ENCODE data around the gene ADA. TPM values are rescaled to one million over a fixed set of nuclear protein-coding genes. Genes with fewer than 3 reads are reported as not detected.

The ADA gene
- polyA plus RNA-seq, 1 of the 3 experiments (the other 2 are of a cell fraction): 25.7 TPM

- Histone ChIP-seq H4K20me1 (ENCODE audit: insufficient read depth) (no peaks in the 10 kb centered on the region), H3K9me3 (no peaks in the 10 kb centered on the region), H3K27ac (ENCODE audit: low read depth in 2 of 2, low read length in 1 of 2) (no peak overlapping the region), H2AFZ (ENCODE audit: low read depth) (no peak overlapping the region), H3K9ac (no peak overlapping the region), H3K4me3 (ENCODE audit: low read depth in 2 of 2, low read length in 1 of 2) (no peak overlapping the region), H3K9me2 (no peaks in the 10 kb centered on the region), H3K27me3 (ENCODE audit: insufficient read depth) (no peaks in the 10 kb centered on the region; the same call in 1 of the 2 replicates), H3K36me3 (replicated peaks in 1 of 2; ENCODE audit: control insufficient read depth in 1 of 2, insufficient read depth in 2 of 2, low read length in 1 of 2) (no peaks in the 10 kb centered on the region), H3K4me1 (ENCODE audit: control insufficient read depth in 1 of 2, insufficient read depth in 2 of 2, low read depth in 1 of 2, low read length in 1 of 2) (peaks cover 5% of the 10 kb centered on the region in 2 experiments; a peak in 2 of 4 replicates), H3F3A (replicated peaks; ENCODE audit: insufficient read depth) (no peaks in the 10 kb centered on the region), H3K4me2 (no peak overlapping the region), H3K79me2 (ENCODE audit: insufficient read depth) (0 out of 2 replicates have a peak, but pooled peaks cover 8% of the 10 kb centered on the region)
- TF ChIP-seq POLR2AphosphoS5 (IDR thresholded peaks at IDR 0.05; ENCODE audit: low read depth, low read length): no peak
- no peak for TF ChIP-seq RAD21 (IDR thresholded peaks at IDR 0.05; ENCODE audit: low read length)
- TF ChIP-seq, protein P1, sequence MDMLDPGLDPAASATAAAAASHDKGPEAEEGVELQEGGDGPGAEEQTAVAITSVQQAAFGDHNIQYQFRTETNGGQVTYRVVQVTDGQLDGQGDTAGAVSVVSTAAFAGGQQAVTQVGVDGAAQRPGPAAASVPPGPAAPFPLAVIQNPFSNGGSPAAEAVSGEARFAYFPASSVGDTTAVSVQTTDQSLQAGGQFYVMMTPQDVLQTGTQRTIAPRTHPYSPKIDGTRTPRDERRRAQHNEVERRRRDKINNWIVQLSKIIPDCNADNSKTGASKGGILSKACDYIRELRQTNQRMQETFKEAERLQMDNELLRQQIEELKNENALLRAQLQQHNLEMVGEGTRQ (IDR thresholded peaks at IDR 0.05; ENCODE audit: borderline replicate concordance, low read depth, low read length): no peak
- TF ChIP-seq NFIC (IDR thresholded peaks at IDR 0.05; ENCODE audit: borderline replicate concordance): no peak
- no peak for TF ChIP-seq GATA2 (CRISPR knock-in tag; IDR thresholded peaks at IDR 0.05)
- TF ChIP-seq EP300 (IDR thresholded peaks at IDR 0.05; ENCODE audit: borderline replicate concordance in 1 of 2, low read depth in 1 of 2, low read length in 1 of 2): no peak
- ChIA-PET CTCF (interaction anchor here (0.8 to 1.5 kb wide), 3 partner anchors 14 to 220 kb away, joined by 3 to 7 read pairs (median 3); no protein-coding TSS in a partner anchor), POLR2A (no interaction called here)
- 88% methylated on average over 2 of the region's 2 CpGs for WGBS (ENCODE audit: low lambda C conversion rate)
- DNase-seq: no peak
Measured at GRCh38 chr20:44653546-44653945, 2.0 kb upstream of the ADA start.

DNA sequence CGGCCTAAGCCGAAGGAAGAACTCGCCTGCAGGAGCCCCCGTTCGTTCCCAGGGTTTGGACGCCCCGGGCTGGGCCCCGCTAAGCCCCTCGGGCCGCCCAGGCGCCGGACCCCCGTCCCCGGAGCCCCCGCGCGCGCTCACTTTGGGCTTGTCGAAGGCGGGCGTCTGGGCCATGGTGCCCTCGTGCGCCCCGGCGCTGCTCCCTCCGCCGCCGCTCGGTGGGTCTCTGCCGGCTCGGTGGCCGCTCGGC, 140 bp downstream of the ADA start:
- WGBS (ENCODE audit: low lambda C conversion rate): 0% methylated on average over 6 of the region's 33 CpGs
- DNase-seq: no peak
- 0 out of 2 replicates have a peak, but pooled peaks cover 8% of the 10 kb centered on the region for H3K79me2 ChIP-seq (ENCODE audit: insufficient read depth)
- peak overlapping the region; percentile 78; the same call in 1 of the 2 replicates for H3K9ac ChIP-seq
- H3F3A ChIP-seq (replicated peaks; ENCODE audit: insufficient read depth): no peaks in the 10 kb centered on the region
- 0 out of 2 replicates have a peak, but pooled peaks cover 3% of the 10 kb centered on the region for H4K20me1 ChIP-seq (ENCODE audit: insufficient read depth)
- H3K27ac ChIP-seq (ENCODE audit: low read depth in 2 of 2, low read length in 1 of 2): 0 out of 4 replicates have a peak overlapping the region, but pooled peaks of 1 of the 2 experiments have one; percentile 38
- H3K4me3 ChIP-seq (ENCODE audit: low read depth in 2 of 2, low read length in 1 of 2): peak overlapping the region; percentile 66 to 96
- peaks cover 5 to 13% of the 10 kb centered on the region in 2 experiments; a peak in 2 of 4 replicates for H3K4me1 ChIP-seq (ENCODE audit: control insufficient read depth in 1 of 2, insufficient read depth in 2 of 2, low read depth in 1 of 2, low read length in 1 of 2)
- H3K9me3 ChIP-seq: no peaks in the 10 kb centered on the region
- ChIA-PET CTCF (interaction anchor here (1.1 to 1.9 kb wide), 2 partner anchors 9 to 34 kb away, joined by 3 to 6 read pairs; no protein-coding TSS in a partner anchor), POLR2A (interaction anchor here (1.1 kb wide), 2 partner anchors 9 kb away, joined by 4 read pairs; no protein-coding TSS in a partner anchor)
- TF ChIP-seq EZH2phosphoT487 (IDR thresholded peaks at IDR 0.05; ENCODE audit: borderline replicate concordance, low read depth) (no peak), EP300 (IDR thresholded peaks at IDR 0.05; ENCODE audit: borderline replicate concordance in 1 of 2, low read depth in 1 of 2, low read length in 1 of 2) (no peak), NFIC (IDR thresholded peaks at IDR 0.05; ENCODE audit: borderline replicate concordance) (no peak), REST (IDR thresholded peaks at IDR 0.05; ENCODE audit: low read depth, low read length) (no peak)
- H3K9me2 ChIP-seq: no peaks in the 10 kb centered on the region
- H3K27me3 ChIP-seq (ENCODE audit: insufficient read depth): no peaks in the 10 kb centered on the region; the same call in 1 of the 2 replicates
- H3K4me2 ChIP-seq: peak overlapping the region; percentile 79
- peak overlapping the region; percentile 83; the same call in 1 of the 2 replicates for H2AFZ ChIP-seq (ENCODE audit: low read depth)
- no peaks in the 10 kb centered on the region for H3K36me3 ChIP-seq (replicated peaks in 1 of 2; ENCODE audit: control insufficient read depth in 1 of 2, insufficient read depth in 2 of 2, low read length in 1 of 2)

Data from SK-N-SH (cell line).